ENCODE data around the gene APBA2. TPM values are rescaled to one million over a fixed set of nuclear protein-coding genes. Genes with fewer than 3 reads are reported as not detected.

APBA2 gene
- total RNA-seq, 2 experiments from 2014 or later: 30.8 to 32.0 TPM

GRCh38 chr15:29012097-29012496 is 126.3 kb downstream of the APBA2 start:
- intact Hi-C loops (cut with micrococcal nuclease): no loop called here
- no peaks in the 10 kb centered on the region for H3K27me3 Mint-ChIP-seq
- TF ChIP-seq CTCF (IDR thresholded peaks at IDR 0.05): no peak
- no peaks in the 10 kb centered on the region for H3K9me3 Mint-ChIP-seq
- ATAC-seq: no peak
- H3K27ac Mint-ChIP-seq: no peak overlapping the region
- no peak for DNase-seq
- ChIA-PET CTCF (interaction anchor here (3.3 kb wide), 1 partner anchor 77 kb away, joined by 21 read pairs; no protein-coding TSS in a partner anchor), POLR2A (no interaction called here)
- no peak overlapping the region for H3K4me3 Mint-ChIP-seq
- peaks cover 11% of the 10 kb centered on the region for H3K36me3 Mint-ChIP-seq (ENCODE audit: low read depth)
- H3K4me1 Mint-ChIP-seq (ENCODE audit: low read depth): peaks cover 39% of the 10 kb centered on the region

- intact Hi-C loops (cut with micrococcal nuclease): no loop called here
Measured at GRCh38 chr15:29014493-29014892, 128.7 kb downstream of the APBA2 start.

GRCh38 chr15:29016518-29016917 is 130.7 kb downstream of the APBA2 start:
- POLR2A ChIA-PET: no interaction called here
- CTCF ChIA-PET: interaction anchor here (1.2 kb wide), 1 partner anchor 86 kb away, joined by 4 read pairs; no protein-coding TSS in a partner anchor
- Mint-ChIP-seq H3K27ac (no peak overlapping the region), H3K27me3 (no peaks in the 10 kb centered on the region), H3K4me1 (ENCODE audit: low read depth) (peaks cover 42% of the 10 kb centered on the region), H3K36me3 (ENCODE audit: low read depth) (peaks cover 5% of the 10 kb centered on the region), H3K9me3 (no peaks in the 10 kb centered on the region), H3K4me3 (no peak overlapping the region)
- DNase-seq (no peak), ATAC-seq (no peak)
- intact Hi-C loops (cut with micrococcal nuclease): no loop called here
- TF ChIP-seq CTCF (IDR thresholded peaks at IDR 0.05): no peak

More at GRCh38 chr15:29014493-29014892, 128.7 kb downstream of the APBA2 start:
- no peaks in the 10 kb centered on the region for H3K9me3 Mint-ChIP-seq
- ChIA-PET CTCF (interaction anchor here (0.9 to 3.3 kb wide), 6 partner anchors 13 to 125 kb away, joined by 3 to 21 read pairs (median 4); no protein-coding TSS in a partner anchor), POLR2A (no interaction called here)
- H3K36me3 Mint-ChIP-seq (ENCODE audit: low read depth): peaks cover 5% of the 10 kb centered on the region
- no peaks in the 10 kb centered on the region for H3K27me3 Mint-ChIP-seq
- H3K4me1 Mint-ChIP-seq (ENCODE audit: low read depth): peaks cover 44% of the 10 kb centered on the region
- no peak for TF ChIP-seq CTCF (IDR thresholded peaks at IDR 0.05)
- no peak overlapping the region for H3K4me3 Mint-ChIP-seq
- peak; percentile 24 for ATAC-seq
- DNase-seq: no peak
- H3K27ac Mint-ChIP-seq: no peak overlapping the region

GRCh38 chr15:29018120-29018805 is 132.5 kb downstream of the APBA2 start:
- CTCF ChIA-PET: no interaction called here
- ATAC-seq (no peak), DNase-seq (no peak)
- H3K27ac Mint-ChIP-seq: no peak overlapping the region
- no peaks in the 10 kb centered on the region for H3K9me3 Mint-ChIP-seq
- no peak for TF ChIP-seq CTCF (IDR thresholded peaks at IDR 0.05)
- H3K27me3 Mint-ChIP-seq: no peaks in the 10 kb centered on the region
- POLR2A ChIA-PET: no interaction called here
- peaks cover 5% of the 10 kb centered on the region for H3K36me3 Mint-ChIP-seq (ENCODE audit: low read depth)
- intact Hi-C loops (cut with micrococcal nuclease): no loop called here
- peaks cover 35% of the 10 kb centered on the region for H3K4me1 Mint-ChIP-seq (ENCODE audit: low read depth)
- H3K4me3 Mint-ChIP-seq: no peak overlapping the region
